Prostate gland (tissue), 2 donors: ENCODE data around the gene HPN.

Experiments
- CTCF ChIP-seq, 4 experiments: fragments of 200-600 bp in 2 of 4; fragments of 450-650 bp in 2 of 4; sonication (generic) in 2 of 4; IDR thresholded peaks; 1 replicate in 3 of 4; 2 replicates in 1 of 4; pipeline ENCODE4 v1.5.1; 2016 to 2019; ENCODE audit warnings: antibody characterized with exemption in 4 of 4, mild to moderate bottlenecking in 2 of 4, moderate library complexity in 2 of 4
- POLR2A ChIP-seq: fragments of 450-650 bp; IDR thresholded peaks from one replicate; pipeline ENCODE4 v1.6.1; 2016; ENCODE audit warnings: antibody characterized with exemption, mild to moderate bottlenecking
- POLR2AphosphoS5 ChIP-seq: sonication (generic); formaldehyde crosslinking; IDR thresholded peaks from one replicate; pipeline ENCODE4 v1.6.1; 2017; ENCODE audit warnings: antibody characterized with exemption

- TF ChIP-seq CTCF (IDR thresholded peaks at IDR 0.05) (no peak), POLR2AphosphoS5 (no peak), POLR2A (no peak)
These were observed 23.1 kb upstream of the HPN start for GRCh38 chr19:35018379-35018778.
